Measurements from ENCODE around the gene ITGB3. TPM values are rescaled to one million over a fixed set of nuclear protein-coding genes. Genes with fewer than 3 reads are reported as not detected.

ITGB3 gene
- total and polyA plus RNA-seq, 10 of the 15 experiments (the other 5 are each of a cell fraction or from before 2014, with no cell fraction given): 0.69 to 22.8 (median 13.6) TPM

GRCh38 chr17:47311420-47311819 lies 57.8 kb downstream of the ITGB3 start:
- Histone ChIP-seq H2AFZ (ENCODE audit: control insufficient read depth, low read depth, low read length) (no peak overlapping the region), H3K36me3 (ENCODE audit: control insufficient read depth in 2 of 2, insufficient read depth in 2 of 2, low read length in 1 of 2) (no peaks in the 10 kb centered on the region; a peak in 2 of 4 replicates), H3K4me1 (ENCODE audit: control insufficient read depth, insufficient read depth, low read length) (no peaks in the 10 kb centered on the region), H3K9me3 (replicated peaks; ENCODE audit: control insufficient read depth, insufficient read depth, low read length) (no peaks in the 10 kb centered on the region), H3K27me3 (replicated peaks in 1 of 2; ENCODE audit: control insufficient read depth in 2 of 2, insufficient read depth in 2 of 2, low read length in 1 of 2) (no peaks in the 10 kb centered on the region), H3K4me2 (ENCODE audit: control insufficient read depth, insufficient read depth) (no peak overlapping the region), H4K20me1 (ENCODE audit: control insufficient read depth, insufficient read depth) (no peaks in the 10 kb centered on the region), H3K27ac (ENCODE audit: control insufficient read depth, insufficient read depth) (no peak overlapping the region), H3K4me3 (no peak overlapping the region), H3K9ac (ENCODE audit: control insufficient read depth, insufficient read depth, low read length) (no peak overlapping the region), H3K79me2 (ENCODE audit: control insufficient read depth, insufficient read depth, low read length) (no peaks in the 10 kb centered on the region)
- POLR2A ChIA-PET: interaction anchor here (0.6 to 1.6 kb wide), 3 partner anchors 77 to 236 kb away, joined by 3 to 4 read pairs (median 3); no protein-coding TSS in a partner anchor
- FAIRE-seq: no peak
- CTCF ChIA-PET: interaction anchor here (1.2 to 9.3 kb wide), 6 partner anchors 10 to 304 kb away, joined by 3 to 227 read pairs (median 9); no protein-coding TSS in a partner anchor
- no peak for DNase-seq (ENCODE audit: low read depth, low spot score)
- TF ChIP-seq RAD51 (IDR thresholded peaks at IDR 0.05) (no peak), MLLT1 (IDR thresholded peaks at IDR 0.05) (no peak), ZNF622 (IDR thresholded peaks at IDR 0.05) (no peak), FOXM1 (IDR thresholded peaks at IDR 0.05; ENCODE audit: low read depth, low read length) (no peak), GABPA (IDR thresholded peaks at IDR 0.05; ENCODE audit: low read depth) (no peak), SUZ12 (IDR thresholded peaks at IDR 0.05; ENCODE audit: unreplicated experiment) (no peak), CHD4 (IDR thresholded peaks at IDR 0.05) (no peak), CBFB (IDR thresholded peaks at IDR 0.05; ENCODE audit: low read depth) (no peak), IRF4 (IDR thresholded peaks at IDR 0.05; ENCODE audit: low read depth, low read length) (no peak), TAF1 (IDR thresholded peaks at IDR 0.05; ENCODE audit: borderline replicate concordance, low read depth, low read length) (no peak), MTA2 (IDR thresholded peaks at IDR 0.05; ENCODE audit: low read depth) (no peak), RFX5 (IDR thresholded peaks at IDR 0.05; ENCODE audit: low read depth, low read length) (no peak), STAT3 (IDR thresholded peaks at IDR 0.05; ENCODE audit: low read depth, low read length) (no peak), FOXK2 (IDR thresholded peaks at IDR 0.05) (no peak), PML (IDR thresholded peaks at IDR 0.05; ENCODE audit: low read length) (no peak)
- TF ChIP-seq, protein P1, sequence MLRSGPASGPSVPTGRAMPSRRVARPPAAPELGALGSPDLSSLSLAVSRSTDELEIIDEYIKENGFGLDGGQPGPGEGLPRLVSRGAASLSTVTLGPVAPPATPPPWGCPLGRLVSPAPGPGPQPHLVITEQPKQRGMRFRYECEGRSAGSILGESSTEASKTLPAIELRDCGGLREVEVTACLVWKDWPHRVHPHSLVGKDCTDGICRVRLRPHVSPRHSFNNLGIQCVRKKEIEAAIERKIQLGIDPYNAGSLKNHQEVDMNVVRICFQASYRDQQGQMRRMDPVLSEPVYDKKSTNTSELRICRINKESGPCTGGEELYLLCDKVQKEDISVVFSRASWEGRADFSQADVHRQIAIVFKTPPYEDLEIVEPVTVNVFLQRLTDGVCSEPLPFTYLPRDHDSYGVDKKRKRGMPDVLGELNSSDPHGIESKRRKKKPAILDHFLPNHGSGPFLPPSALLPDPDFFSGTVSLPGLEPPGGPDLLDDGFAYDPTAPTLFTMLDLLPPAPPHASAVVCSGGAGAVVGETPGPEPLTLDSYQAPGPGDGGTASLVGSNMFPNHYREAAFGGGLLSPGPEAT (IDR thresholded peaks at IDR 0.05; ENCODE audit: low read depth): no peak
- in situ Hi-C loops (cut with MboI) (loop anchor here (5.0 kb wide), 1 partner anchor 79 kb away; no protein-coding TSS in a partner anchor), intact Hi-C loops (cut with micrococcal nuclease; ENCODE audit: unreplicated experiment) (no loop called here)
- ATAC-seq: no peak
- SMC1A ChIA-PET (ENCODE audit: uncharacterized antibody, unreplicated experiment): interaction anchor here (0.9 to 7.6 kb wide), 9 partner anchors 11 to 305 kb away, joined by 3 to 175 read pairs (median 9); no protein-coding TSS in a partner anchor
- BruUV-seq (replicated peaks): no TSS peak
- RAD21 ChIA-PET (ENCODE audit: unreplicated experiment): interaction anchor here (0.8 to 6.7 kb wide), 6 partner anchors 24 to 305 kb away, joined by 3 to 158 read pairs (median 3); no protein-coding TSS in a partner anchor
